GM12878 (cell line): ENCODE measurements around the gene RPRD2. TPM values are rescaled to one million over a fixed set of nuclear protein-coding genes. Genes with fewer than 3 reads are reported as not detected.
A peak's percentile ranks its signal among the peaks of the same experiment; 100 is the strongest.

Experiments used
- ATAC-seq: fragments of 200-7000 bp; cut with Tn5 transposase; 3 replicates; pipeline ENCODE4 v1.9.1; 2020; ENCODE audit warnings: mild to moderate bottlenecking, moderate library complexity
- BruUV-seq: library from RNA; stranded (reverse); fragments of 400-500 nt; replicated peaks from 2 replicates; lab custom pipeline; 2021; lab: Mats Ljungman, UMichigan
- CTCF ChIA-PET: fragments of 300-600 bp; sonication (Branson Sonifier 250); formaldehyde crosslinking; extraction: SDS; loops from one replicate; lab custom pipeline; 2021; ENCODE audit warnings: inconsistent platforms; lab: Yijun Ruan, JAX
- POLR2A ChIA-PET: fragments of 350-600 bp; formaldehyde crosslinking; extraction: SDS; loops from one replicate; lab custom pipeline; 2021; ENCODE audit warnings: inconsistent platforms; lab: Charles Lee
- RAD21 ChIA-PET: fragments of 300-600 bp; sonication (Branson Sonifier 250); formaldehyde crosslinking; loops from one replicate; lab custom pipeline; 2023; ENCODE audit warnings: antibody characterized with exemption; ENCODE audit not compliant: unreplicated experiment; lab: Charles Lee
- SMC1A ChIA-PET: fragments of 300-600 bp; sonication (Branson Sonifier 250); formaldehyde crosslinking; loops from one replicate; lab custom pipeline; 2023; ENCODE audit not compliant: unreplicated experiment, uncharacterized antibody; lab: Charles Lee
- DNase-seq: peaks from one replicate; pipeline ENCODE4 v3.0.0-alpha.2; 2011; ENCODE audit warnings: low read depth, low spot score
- FAIRE-seq: peaks from 3 replicates; lab custom pipeline; 2011; peaks lifted over from hg19 to GRCh38; lab: Jason Lieb, UNC
- H2AFZ ChIP-seq: 2 replicates; pipeline ENCODE4 v1.6.0; 2011; ENCODE audit warnings: low read depth, low read length, control low read depth; ENCODE audit not compliant: control insufficient read depth
- H3K27ac ChIP-seq: 2 replicates; pipeline ENCODE4 v1.5.1; 2011; ENCODE audit warnings: control low read depth; ENCODE audit not compliant: control insufficient read depth, insufficient read depth
- H3K27me3 ChIP-seq, 2 experiments: replicated peaks in 1 of 2; 2 replicates each; pipeline versions ENCODE4 v1.6.0 to v1.6.1; 2011; ENCODE audit warnings: low read length in 1 of 2; ENCODE audit not compliant: control insufficient read depth in 2 of 2, insufficient read depth in 2 of 2
- H3K36me3 ChIP-seq, 2 experiments: 2 replicates each; pipeline ENCODE4 v1.5.1; 2011; ENCODE audit warnings: low read length in 1 of 2; ENCODE audit not compliant: control insufficient read depth in 2 of 2, insufficient read depth in 2 of 2
- H3K4me1 ChIP-seq: 2 replicates; pipeline ENCODE4 v1.6.1; 2011; ENCODE audit warnings: mild to moderate bottlenecking, low read length, moderate library complexity, mixed read lengths; ENCODE audit not compliant: control insufficient read depth, insufficient read depth
- H3K4me2 ChIP-seq: 2 replicates; pipeline ENCODE4 v1.6.0; 2011; ENCODE audit warnings: control low read depth; ENCODE audit not compliant: control insufficient read depth, insufficient read depth
- H3K4me3 ChIP-seq: fragments of 200-600 bp; sonication (generic); 2 replicates; pipeline ENCODE4 v1.5.1; 2016
- H3K79me2 ChIP-seq: 2 replicates; pipeline ENCODE4 v1.6.0; 2011; ENCODE audit warnings: low read length; ENCODE audit not compliant: control insufficient read depth, insufficient read depth
- H3K9ac ChIP-seq: 2 replicates; pipeline ENCODE4 v1.8.0; 2011; ENCODE audit warnings: low read length, control low read depth, mixed read lengths; ENCODE audit not compliant: control insufficient read depth, insufficient read depth
- H3K9me3 ChIP-seq: replicated peaks from 3 replicates; pipeline ENCODE4 v1.5.1; 2011; ENCODE audit warnings: mild to moderate bottlenecking, low read length; ENCODE audit not compliant: control insufficient read depth, insufficient read depth
- H4K20me1 ChIP-seq: 2 replicates; pipeline ENCODE4 v1.6.0; 2011; ENCODE audit not compliant: control insufficient read depth, insufficient read depth
- CTCF ChIP-seq, 3 experiments: IDR thresholded peaks in 2 of 3; conservative IDR thresholded peaks in 1 of 3; 2 replicates each; pipeline ENCODE4 v1.5.1; 2011; ENCODE audit warnings: low read depth in 3 of 3, low read length in 3 of 3, mild to moderate bottlenecking in 3 of 3, control low read depth in 2 of 3, moderate library complexity in 2 of 3, inconsistent platforms in 1 of 3, mixed read lengths in 1 of 3; ENCODE audit not compliant: control insufficient read depth in 2 of 3, insufficient read depth in 1 of 3; ENCODE audit errors: extremely low read depth in 1 of 3
- RAD21 ChIP-seq: IDR thresholded peaks from 2 replicates; pipeline ENCODE4 v1.6.1; 2011; ENCODE audit warnings: mild to moderate bottlenecking, low read depth, low read length, moderate library complexity; ENCODE audit not compliant: insufficient read depth
- TCF3 ChIP-seq: IDR thresholded peaks from 2 replicates; pipeline ENCODE4 v1.6.1; 2012; ENCODE audit warnings: low read depth, mild to moderate bottlenecking, low read length, borderline replicate concordance; ENCODE audit not compliant: insufficient read depth
- WGBS: methylation state at CpG from one replicate; pipeline ENCODE4 v1.1.6; 2016; ENCODE audit warnings: low lambda C conversion rate; ENCODE audit not compliant: insufficient replicate concordance, insufficient coverage; ENCODE audit errors: missing lambda C conversion rate; 5-methylcytosine and 5-hydroxymethylcytosine counted together
- in situ Hi-C: fragments of 300-500 bp; cut with MboI; formaldehyde crosslinking; loops from 9 replicates; pipeline ENCODE4 v1.14.3; 2018; ENCODE audit warnings: mixed read lengths
- intact Hi-C: fragments of 100-400 bp; cut with micrococcal nuclease; formaldehyde crosslinking; loops from one replicate; pipeline ENCODE4 v1.14.2; 2022; ENCODE audit not compliant: unreplicated experiment
- polyA plus RNA-seq, 11 experiments: library from polyadenylated mRNA; depleted of rRNA in 4 of 11; unstranded in 6 of 11; stranded (reverse) in 5 of 11; fragments of >200 nt; fragmentation: Nextera tagmentation in 4 of 11; fragmentation: Illumina TruSeq in 1 of 11; extraction: Ambion mirVana in 4 of 11; extraction: Trizol in 1 of 11; gene quantifications; 1 replicate in 1 of 11; 2 replicates in 10 of 11; pipeline versions ENCODE4 v1.2.1 to v1.2.3, GENCODE V29; 2011 to 2016; ENCODE audit warnings: inconsistent platforms in 2 of 11, missing spikeins in 2 of 11, low read depth in 1 of 11
- total RNA-seq, 4 experiments: library from RNA; depleted of rRNA in 3 of 4; stranded (reverse); fragments of >200 nt in 3 of 4; fragmentation: Illumina TruSeq in 1 of 4; extraction: Trizol in 1 of 4; gene quantifications; 2 replicates each; pipeline versions ENCODE4 v1.2.1 to v1.2.3, GENCODE V29; 2013 to 2021

Gene RPRD2
- total and polyA plus RNA-seq, 10 of the 15 experiments (the other 5 are each of a cell fraction or from before 2014, with no cell fraction given) = 1.9 to 24.8 (median 13.3) TPM

- BruUV-seq = no TSS peak
- RAD21 ChIA-PET = interaction anchor here (1.1 to 1.8 kb wide), 5 partner anchors 13 to 261 kb away, joined by 3 to 8 read pairs (median 4); partner anchors contain the start of gene TARS2
- peak; percentile 4; the same call in 1 of the 3 replicates for ATAC-seq
Observed at GRCh38 chr1:150516616-150517015, 152.7 kb downstream of the RPRD2 start.

More at GRCh38 chr1:150516616-150517015, 152.7 kb downstream of the RPRD2 start:
- FAIRE-seq = no peak
- in situ Hi-C loops = no loop called here
- SMC1A ChIA-PET = interaction anchor here (0.6 to 4.1 kb wide), 13 partner anchors 9 to 490 kb away, joined by 3 to 26 read pairs (median 3); partner anchors contain the start of genes ECM1, MINDY1 and TARS2
- Histone ChIP-seq H3K27ac (no peak overlapping the region), H3K9ac (no peak overlapping the region), H3K36me3 (no peaks in the 10 kb centered on the region; a peak in 1 of 4 replicates), H3K27me3 (no peaks in the 10 kb centered on the region), H3K4me3 (peak overlapping the region; percentile 74), H3K4me1 (peaks cover 13% of the 10 kb centered on the region), H3K4me2 (peak overlapping the region; percentile 98), H4K20me1 (no peaks in the 10 kb centered on the region), H2AFZ (peak overlapping the region; percentile 86; the same call in 1 of the 2 replicates), H3K79me2 (no peaks in the 10 kb centered on the region), H3K9me3 (no peaks in the 10 kb centered on the region)
- 15% methylated on average over 4 of the region's 4 CpGs for WGBS
- CTCF ChIA-PET = interaction anchor here (0.6 to 3.3 kb wide), 17 partner anchors 15 to 489 kb away, joined by 3 to 36 read pairs (median 4); no protein-coding TSS in a partner anchor
- POLR2A ChIA-PET = interaction anchor here (0.5 to 1.6 kb wide), 5 partner anchors 63 to 646 kb away, joined by 4 to 11 read pairs (median 5); partner anchors contain the start of genes ENSA, GOLPH3L and MCL1
- peak; percentile 53 for TF ChIP-seq RAD21
- no peak for TF ChIP-seq TCF3
- TF ChIP-seq CTCF (IDR thresholded peaks at IDR 0.05 in 2 of 3, conservative IDR thresholded peaks at IDR 0.05 in 1 of 3; ENCODE audit: control insufficient read depth in 2 of 3, extremely low read depth in 1 of 3, insufficient read depth in 1 of 3, low read depth in 3 of 3, low read length in 3 of 3) = peak; percentile 10 to 42 (median 27); a peak in 3 of 6 replicates
- intact Hi-C loops = loop anchor here (5.0 kb wide), 2 partner anchors 54 to 259 kb away; partner anchors contain the start of gene CA14
- no peak for DNase-seq
